H9 (cell line): ENCODE results near the gene OR14I1. TPM values are rescaled to one million over a fixed set of nuclear protein-coding genes. Genes with fewer than 3 reads are reported as not detected.

ENCODE experiments used
- DNase-seq: peaks from one replicate; pipeline ENCODE4 v3.0.0-alpha.2; 2017
- H2AFZ ChIP-seq: one replicate; pipeline ENCODE4 v1.6.1; 2013; ENCODE audit warnings: mild to moderate bottlenecking, low read length, control low read depth, moderate library complexity
- H2AK5ac ChIP-seq: 2 replicates; pipeline ENCODE4 v1.6.1; 2013; ENCODE audit warnings: low read length, control low read depth, mixed read lengths; ENCODE audit not compliant: insufficient read length
- H2BK120ac ChIP-seq: one replicate; pipeline ENCODE4 v1.6.1; 2013; ENCODE audit warnings: low read depth, mild to moderate bottlenecking, low read length, control low read depth, inconsistent platforms; ENCODE audit not compliant: poor library complexity, severe bottlenecking
- H2BK12ac ChIP-seq: 2 replicates; pipeline ENCODE4 v1.6.1; 2013; ENCODE audit warnings: low read length, control low read depth, mixed read lengths, low read depth; ENCODE audit not compliant: insufficient read length
- H2BK15ac ChIP-seq: 2 replicates; pipeline ENCODE4 v1.6.1; 2013; ENCODE audit warnings: low read depth, low read length, control low read depth
- H2BK20ac ChIP-seq: one replicate; pipeline ENCODE4 v1.6.1; 2013; ENCODE audit warnings: low read depth, mild to moderate bottlenecking, low read length, control low read depth, inconsistent platforms; ENCODE audit not compliant: poor library complexity, severe bottlenecking
- H2BK5ac ChIP-seq: 2 replicates; pipeline ENCODE4 v1.6.1; 2013; ENCODE audit warnings: low read length, control low read depth, mixed read lengths; ENCODE audit not compliant: insufficient read length
- H3K14ac ChIP-seq: 2 replicates; pipeline ENCODE4 v1.6.1; 2013; ENCODE audit warnings: low read length, control low read depth; ENCODE audit not compliant: insufficient read depth
- H3K18ac ChIP-seq: 2 replicates; pipeline ENCODE4 v1.6.1; 2013; ENCODE audit warnings: low read depth, mild to moderate bottlenecking, mixed read lengths, low read length, control low read depth; ENCODE audit not compliant: insufficient read length
- H3K23ac ChIP-seq: 2 replicates; pipeline ENCODE4 v1.6.1; 2013; ENCODE audit warnings: low read length, control low read depth, mixed read lengths, low read depth; ENCODE audit not compliant: insufficient read length
- H3K23me2 ChIP-seq: 2 replicates; pipeline ENCODE4 v1.6.1; 2013; ENCODE audit warnings: low read depth, mild to moderate bottlenecking, mixed read lengths, low read length, control low read depth; ENCODE audit not compliant: insufficient read length, poor library complexity, severe bottlenecking
- H3K27ac ChIP-seq: 2 replicates; pipeline ENCODE4 v1.5.1; 2013; ENCODE audit warnings: low read length, control low read depth, mixed read lengths, low read depth; ENCODE audit not compliant: insufficient read length
- H3K27me3 ChIP-seq: 2 replicates; pipeline ENCODE4 v1.6.1; 2013; ENCODE audit warnings: low read length, control low read depth, inconsistent platforms; ENCODE audit not compliant: insufficient read depth
- H3K4ac ChIP-seq: 2 replicates; pipeline ENCODE4 v1.6.1; 2013; ENCODE audit warnings: low read depth, mild to moderate bottlenecking, control low read depth, inconsistent platforms, low read length, moderate library complexity
- H3K4me1 ChIP-seq: 2 replicates; pipeline ENCODE4 v1.6.1; 2013; ENCODE audit warnings: low read length, control low read depth, inconsistent platforms; ENCODE audit not compliant: insufficient read depth
- H3K4me2 ChIP-seq: 2 replicates; pipeline ENCODE4 v1.6.1; 2013; ENCODE audit warnings: low read length, control low read depth, mixed read lengths; ENCODE audit not compliant: insufficient read length, insufficient read depth
- H3K56ac ChIP-seq: 2 replicates; pipeline ENCODE4 v1.6.1; 2013; ENCODE audit warnings: low read depth, mild to moderate bottlenecking, mixed read lengths, low read length, control low read depth; ENCODE audit not compliant: insufficient read length
- H3K79me1 ChIP-seq: 2 replicates; pipeline ENCODE4 v1.6.1; 2013; ENCODE audit warnings: low read depth, mild to moderate bottlenecking, moderate library complexity, low read length, control low read depth, inconsistent platforms; ENCODE audit not compliant: insufficient read depth, poor library complexity, severe bottlenecking
- H3K79me2 ChIP-seq: 2 replicates; pipeline ENCODE4 v1.6.1; 2013; ENCODE audit warnings: low read length, control low read depth, inconsistent platforms; ENCODE audit not compliant: insufficient read depth
- H3K9ac ChIP-seq: 2 replicates; pipeline ENCODE4 v1.6.1; 2013; ENCODE audit warnings: low read length, control low read depth, mixed read lengths; ENCODE audit not compliant: insufficient read length; ENCODE audit errors: extremely low read depth
- H3K9me3 ChIP-seq: one replicate; pipeline ENCODE4 v1.6.1; 2013; ENCODE audit warnings: low read depth, low read length, inconsistent platforms; ENCODE audit not compliant: control insufficient read depth
- H3T11ph ChIP-seq: one replicate; pipeline ENCODE4 v1.6.1; 2013; ENCODE audit warnings: mild to moderate bottlenecking, low read length, control low read depth, inconsistent platforms
- H4K20me1 ChIP-seq: one replicate; pipeline ENCODE4 v1.6.1; 2013; ENCODE audit not compliant: control insufficient read depth, insufficient read length, insufficient read depth
- H4K5ac ChIP-seq: 2 replicates; pipeline ENCODE4 v1.6.1; 2013; ENCODE audit warnings: low read depth, mild to moderate bottlenecking, mixed read lengths, low read length, control low read depth; ENCODE audit not compliant: insufficient read length
- H4K8ac ChIP-seq: replicated peaks from 2 replicates; pipeline ENCODE4 v1.6.1; 2013; ENCODE audit warnings: low read length, control low read depth, mixed read lengths, low read depth; ENCODE audit not compliant: insufficient read length
- H4K91ac ChIP-seq: 2 replicates; pipeline ENCODE4 v1.6.1; 2013; ENCODE audit warnings: low read depth, mild to moderate bottlenecking, moderate library complexity, mixed read lengths, low read length, control low read depth; ENCODE audit not compliant: insufficient read length
- H3K27ac Mint-ChIP-seq, 3 experiments: 2 replicates in 2 of 3; 3 replicates in 1 of 3; pipeline ENCODE4 v1.8.0; 2020 to 2021; ENCODE audit warnings: mixed read lengths in 3 of 3, mild to moderate bottlenecking in 1 of 3, moderate library complexity in 1 of 3
- H3K27me3 Mint-ChIP-seq: 2 replicates; pipeline ENCODE4 v1.8.0; 2021; ENCODE audit warnings: low read depth, mild to moderate bottlenecking, moderate library complexity, mixed read lengths
- H3K36me3 Mint-ChIP-seq, 3 experiments: 2 replicates in 2 of 3; 3 replicates in 1 of 3; pipeline ENCODE4 v1.8.0; 2020 to 2021; ENCODE audit warnings: low read depth in 3 of 3, mixed read lengths in 3 of 3; ENCODE audit not compliant: insufficient read depth in 1 of 3
- H3K4me1 Mint-ChIP-seq, 2 experiments: 2 replicates each; pipeline ENCODE4 v1.8.0; 2020; ENCODE audit warnings: mixed read lengths in 2 of 2
- H3K4me3 Mint-ChIP-seq, 2 experiments: 2 replicates in 1 of 2; 3 replicates in 1 of 2; pipeline ENCODE4 v1.8.0; 2020 to 2021; ENCODE audit warnings: mild to moderate bottlenecking in 2 of 2, mixed read lengths in 2 of 2, moderate library complexity in 1 of 2
- H3K9me3 Mint-ChIP-seq, 2 experiments: 2 replicates in 1 of 2; 3 replicates in 1 of 2; pipeline ENCODE4 v1.8.0; 2020; ENCODE audit warnings: mild to moderate bottlenecking in 2 of 2, mixed read lengths in 2 of 2, moderate library complexity in 1 of 2
- CTCF ChIP-seq: fragments of 200-600 bp; sonication (generic); conservative IDR thresholded peaks from 3 replicates; pipeline ENCODE4 v1.8.0; 2021; ENCODE audit warnings: antibody characterized with exemption, mild to moderate bottlenecking
- WGBS: extraction: QIAGEN DNeasy Blood & Tissue Kit; methylation state at CpG from one replicate; pipeline ENCODE4 v1.1.7; 2013; ENCODE audit warnings: missing lambda C conversion rate, low lambda C conversion rate, mixed read lengths; ENCODE audit not compliant: insufficient read length; ENCODE audit errors: extremely low coverage; 5-methylcytosine and 5-hydroxymethylcytosine counted together
- total RNA-seq: library from RNA; stranded (reverse); gene quantifications from 2 replicates; pipeline ENCODE4 v1.2.1, GENCODE V29; 2021

OR14I1 gene
- total RNA-seq, 1 experiment from 2014 or later: not detected

- H3K9ac ChIP-seq: no peak overlapping the region
- H3T11ph ChIP-seq: no peak overlapping the region
- no peak overlapping the region for H2AFZ ChIP-seq
- H3K27ac Mint-ChIP-seq: no peak overlapping the region
- H2BK12ac ChIP-seq: no peak overlapping the region
- H3K4ac ChIP-seq: no peak overlapping the region
- no peaks in the 10 kb centered on the region for H3K4me1 ChIP-seq
- H3K36me3 Mint-ChIP-seq: peaks cover 4 to 21% (median 6%) of the 10 kb centered on the region in 3 experiments; a peak in 5 of 7 replicates
- H3K4me3 Mint-ChIP-seq: no peak overlapping the region
- no peak overlapping the region for H2BK5ac ChIP-seq
- H3K56ac ChIP-seq: no peak overlapping the region
- H4K8ac ChIP-seq: no peak overlapping the region
- H3K9me3 Mint-ChIP-seq: peaks cover 71 to 75% of the 10 kb centered on the region in 2 experiments
- no peaks in the 10 kb centered on the region for H3K27me3 Mint-ChIP-seq
- no peak overlapping the region for H2BK15ac ChIP-seq
- no CpG with 5 or more reads among the region's 6 CpGs for WGBS
- no peaks in the 10 kb centered on the region for H3K27me3 ChIP-seq
- H3K4me2 ChIP-seq: no peak overlapping the region
- TF ChIP-seq CTCF: no peak
- no peak for DNase-seq
- H4K5ac ChIP-seq: no peak overlapping the region
- no peak overlapping the region for H3K23ac ChIP-seq
- H3K4me1 Mint-ChIP-seq: no peaks in the 10 kb centered on the region
- no peaks in the 10 kb centered on the region for H4K20me1 ChIP-seq
- no peaks in the 10 kb centered on the region for H3K23me2 ChIP-seq
- H3K18ac ChIP-seq: no peak overlapping the region
- H2AK5ac ChIP-seq: no peak overlapping the region
- no peak overlapping the region for H4K91ac ChIP-seq
- H3K79me2 ChIP-seq: no peaks in the 10 kb centered on the region
- no peaks in the 10 kb centered on the region for H3K79me1 ChIP-seq
- no peak overlapping the region for H2BK20ac ChIP-seq
- no peak overlapping the region for H3K14ac ChIP-seq
- H2BK120ac ChIP-seq: no peak overlapping the region
- no peak overlapping the region for H3K27ac ChIP-seq
- peaks cover 79% of the 10 kb centered on the region for H3K9me3 ChIP-seq
Measured at GRCh38 chr1:248697907-248698306, 4.7 kb downstream of the OR14I1 start.
